RKO (cell line): ENCODE data around the gene CHST6.
"Not testable (repeated sequence)": the region's sequence is repeated elsewhere in the genome, so short reads cannot be mapped to it uniquely, and the experiment has no call there.

Experiments
- DNase-seq: peaks from one replicate; pipeline ENCODE4 v3.0.0-alpha.2; 2016; ENCODE audit warnings: low spot score

Gene CHST6

GRCh38 chr16:75502916-75503605, 7.8 kb upstream of the CHST6 start:
- no peak for DNase-seq

GRCh38 chr16:75501820-75502219, 6.6 kb upstream of the CHST6 start:
- not testable (repeated sequence) for DNase-seq

GRCh38 chr16:75501359-75501758, 6.1 kb upstream of the CHST6 start:
- no peak for DNase-seq

GRCh38 chr16:75498605-75499322, 3.5 kb upstream of the CHST6 start:
- not testable (repeated sequence) for DNase-seq

GRCh38 chr16:75497558-75497957, 2.3 kb upstream of the CHST6 start:
- no peak for DNase-seq

- no peak for DNase-seq
These were observed 573 bp downstream of the CHST6 start for GRCh38 chr16:75494661-75495075.

- DNase-seq: no peak
These were observed 1.1 kb downstream of the CHST6 start for GRCh38 chr16:75494184-75494583.

GRCh38 chr16:75491876-75492275, 3.4 kb downstream of the CHST6 start:
- peak; percentile 18 for DNase-seq

- DNase-seq: no peak
These were observed 6.9 kb downstream of the CHST6 start for GRCh38 chr16:75488322-75488721.

GRCh38 chr16:75486676-75487313, 8.4 kb downstream of the CHST6 start:
- DNase-seq: no peak

GRCh38 chr16:75486014-75486675, 9.1 kb downstream of the CHST6 start:
- no peak for DNase-seq

GRCh38 chr16:75485230-75486013, 9.8 kb downstream of the CHST6 start:
- no peak for DNase-seq

- no peak for DNase-seq
These were observed 12.0 kb downstream of the CHST6 start for GRCh38 chr16:75483222-75483621.

- DNase-seq: no peak
These were observed 12.6 kb downstream of the CHST6 start for GRCh38 chr16:75482434-75483205.

- no peak for DNase-seq
These were observed 13.8 kb downstream of the CHST6 start for GRCh38 chr16:75481475-75481874.

GRCh38 chr16:75479421-75479990, 15.7 kb downstream of the CHST6 start:
- no peak for DNase-seq

GRCh38 chr16:75478480-75479345, 16.5 kb downstream of the CHST6 start:
- DNase-seq: no peak

GRCh38 chr16:75477680-75478473, 17.4 kb downstream of the CHST6 start:
- no peak for DNase-seq

GRCh38 chr16:75476817-75477216, 18.4 kb downstream of the CHST6 start:
- DNase-seq: no peak
